Cortex of kidney (tissue), 1 donor: Measurements from ENCODE around the gene EPB41L2.
"Not testable (repeated sequence)": the region's sequence is repeated elsewhere in the genome, so short reads cannot be mapped to it uniquely, and the experiment has no call there.

Experiments used
- DNase-seq: peaks from one replicate; lab custom pipeline; 2025; lab: John Stamatoyannopoulos, UW

Gene EPB41L2

GRCh38 chr6:131003488-131004386, 59.3 kb downstream of the EPB41L2 start:
- no peak for DNase-seq

GRCh38 chr6:131002661-131002980, 60.4 kb downstream of the EPB41L2 start:
- DNase-seq = no peak

GRCh38 chr6:131001945-131002660, 60.9 kb downstream of the EPB41L2 start:
- DNase-seq = no peak

DNA sequence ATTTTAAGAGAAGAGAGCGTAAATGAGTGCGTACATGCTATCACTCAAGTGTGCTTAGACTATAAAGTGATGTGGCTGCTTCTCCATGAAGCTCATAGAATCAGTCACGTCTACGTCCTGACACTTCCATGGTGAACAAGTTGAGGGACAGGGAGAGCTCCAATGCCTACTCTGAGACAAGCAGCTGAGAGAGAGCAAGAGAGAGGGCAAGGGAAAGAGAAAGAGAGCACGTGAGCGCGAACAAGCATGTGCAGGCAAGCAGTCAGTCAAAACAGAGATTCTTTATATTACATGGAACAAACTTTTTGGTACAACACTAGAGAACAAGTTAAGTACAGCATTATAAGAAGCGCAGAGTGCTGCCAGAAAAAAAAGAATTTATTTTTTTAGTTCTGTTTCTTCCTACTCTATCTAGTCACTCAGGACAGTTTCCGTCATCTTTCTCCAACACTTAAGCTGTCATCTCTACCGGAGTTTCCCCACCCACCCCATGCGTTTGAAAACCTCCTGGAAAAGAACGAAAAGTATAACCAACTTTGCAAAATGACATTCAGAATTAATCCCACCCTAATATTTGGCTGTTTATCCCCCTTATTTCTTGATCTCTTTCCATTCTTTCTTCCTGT, 61.8 kb downstream of the EPB41L2 start:
- no peak for DNase-seq

- DNase-seq = no peak
These were observed 62.5 kb downstream of the EPB41L2 start for GRCh38 chr6:131000544-131000943.

DNA sequence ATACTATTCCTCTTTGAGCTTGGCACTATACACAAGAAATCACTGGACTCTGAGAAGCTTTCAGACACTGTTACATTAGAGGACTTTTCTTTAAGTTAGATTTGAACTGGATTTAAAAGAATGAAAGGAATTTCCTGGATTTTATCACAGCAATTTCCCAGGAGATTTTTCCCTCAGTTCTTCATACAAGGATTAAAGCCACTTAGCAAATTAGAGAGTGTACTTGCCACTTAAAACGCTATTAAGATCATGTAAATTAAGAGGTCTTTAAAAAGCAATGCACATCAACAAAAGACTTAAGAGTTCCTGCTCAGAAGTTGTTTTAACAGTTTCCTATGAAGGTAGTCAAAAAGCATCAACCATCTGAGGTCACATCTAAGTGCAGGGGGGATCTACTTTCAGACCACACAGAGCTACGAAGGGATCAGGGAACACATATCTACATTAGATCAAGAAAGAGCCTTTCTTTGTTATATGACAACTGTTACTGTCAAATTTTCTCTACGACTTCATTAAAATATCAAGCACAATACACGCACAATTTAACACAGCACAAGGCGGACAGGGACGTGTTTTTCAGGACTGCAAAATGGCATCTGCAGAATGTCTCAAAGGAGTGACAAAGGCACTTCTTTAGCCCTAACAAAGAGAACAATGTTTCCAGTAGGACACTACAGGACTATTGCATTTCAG, 65.8 kb downstream of the EPB41L2 start:
- no peak for DNase-seq

DNA sequence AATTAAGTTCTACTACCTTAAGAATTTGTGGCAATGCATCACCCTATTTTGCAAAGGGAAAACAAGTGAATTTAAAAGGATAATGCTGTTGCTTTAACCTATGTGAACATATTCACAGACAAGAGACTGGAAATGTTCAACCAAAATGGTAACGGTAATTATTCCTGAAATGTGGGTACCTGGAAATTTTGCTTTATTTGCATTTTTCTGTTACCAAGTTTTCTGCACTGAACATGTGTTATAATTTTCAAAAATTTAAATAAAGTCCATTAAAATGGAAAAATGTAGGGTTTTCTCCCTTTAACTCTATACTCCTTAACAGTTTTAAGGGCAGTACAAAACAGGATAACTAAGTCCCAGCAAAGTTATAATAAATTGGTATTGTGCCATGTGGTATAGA, 66.4 kb downstream of the EPB41L2 start:
- no peak for DNase-seq

DNA sequence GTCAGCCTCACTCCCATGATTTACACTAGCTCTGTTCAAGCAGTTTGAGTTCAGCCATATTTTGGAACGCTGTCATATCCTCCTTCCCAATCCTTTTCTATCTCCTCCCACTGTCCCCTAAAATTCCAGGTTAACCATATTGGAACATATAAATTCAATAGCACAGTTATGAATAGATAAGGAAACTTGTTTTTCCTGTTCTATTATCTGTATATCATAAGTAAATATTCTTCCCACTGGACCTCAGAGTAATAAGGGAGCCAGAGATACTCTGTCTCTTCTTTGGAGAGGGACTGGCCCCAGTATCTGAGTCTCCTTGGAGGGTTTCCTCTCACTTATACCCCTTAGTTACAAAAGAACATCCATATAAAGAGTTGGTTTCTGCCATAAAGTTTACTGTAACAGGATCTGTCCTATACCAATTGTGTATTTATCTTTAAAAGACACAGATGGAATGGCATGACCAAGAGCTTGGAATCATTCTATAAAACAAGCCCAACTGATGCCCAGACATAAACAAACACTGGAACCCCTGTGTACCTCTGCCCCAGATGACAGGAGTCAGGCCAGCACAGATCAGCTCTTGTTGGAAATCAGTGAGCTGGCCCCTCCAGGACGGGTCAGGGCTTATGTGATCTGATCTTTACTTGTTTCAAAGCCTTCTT, 67.1 kb downstream of the EPB41L2 start:
- no peak for DNase-seq

- DNase-seq = no peak
These were observed 68.5 kb downstream of the EPB41L2 start for GRCh38 chr6:130994319-130995097.

GRCh38 chr6:130993292-130993765, 69.7 kb downstream of the EPB41L2 start:
- no peak for DNase-seq

DNA sequence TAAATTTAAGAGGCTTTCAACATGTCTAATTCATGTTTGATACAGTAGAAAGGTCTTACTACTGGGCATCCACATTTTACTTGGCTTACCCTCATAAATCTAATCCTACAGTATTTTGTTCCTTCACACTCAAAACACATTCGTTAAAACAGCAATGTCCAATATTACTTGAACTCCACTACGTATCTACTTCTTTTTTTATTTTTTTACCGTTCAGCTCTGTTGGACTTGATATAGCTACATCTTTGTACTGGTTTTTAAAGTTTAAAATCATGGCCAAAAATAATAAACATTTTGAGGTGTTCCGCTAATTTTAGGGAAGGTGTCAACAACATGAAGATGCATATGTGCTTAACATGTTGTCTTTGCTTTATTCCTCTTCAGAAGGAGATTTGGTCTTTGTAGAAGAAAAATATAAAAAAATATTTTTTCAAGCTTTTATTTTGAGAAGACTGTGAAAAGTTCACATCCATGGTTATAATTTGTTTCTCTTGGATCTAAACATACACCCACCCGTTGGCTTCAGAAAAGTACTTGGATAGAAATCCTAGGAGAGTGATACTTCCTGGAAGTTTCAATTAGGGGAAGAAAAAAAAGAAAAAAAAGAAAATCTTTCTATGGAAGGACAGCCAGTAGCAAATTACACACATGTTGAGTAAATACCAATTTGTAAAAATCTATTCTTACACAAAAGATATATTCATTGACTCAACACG, 71.5 kb downstream of the EPB41L2 start:
- no peak for DNase-seq

DNA sequence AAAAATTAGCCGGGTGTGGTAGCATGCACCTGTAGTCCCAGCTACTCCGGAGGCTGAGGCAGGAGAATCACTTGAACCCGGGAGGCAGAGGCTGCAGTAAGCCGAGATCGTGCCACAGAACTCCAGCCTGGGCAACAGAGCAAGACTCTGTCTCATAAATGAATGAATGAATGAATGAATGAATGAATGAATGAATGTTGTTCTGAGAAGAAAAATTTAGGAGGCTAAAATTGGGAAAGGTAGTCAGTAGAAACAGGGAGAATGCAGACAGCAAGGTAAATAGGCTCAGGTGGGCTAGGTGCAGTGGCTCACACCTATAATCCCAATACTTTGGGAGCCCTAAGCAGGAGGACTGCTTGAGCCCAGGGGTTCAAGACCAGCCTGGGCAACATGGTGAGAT, 75.5 kb downstream of the EPB41L2 start:
- not testable (repeated sequence) for DNase-seq

DNA sequence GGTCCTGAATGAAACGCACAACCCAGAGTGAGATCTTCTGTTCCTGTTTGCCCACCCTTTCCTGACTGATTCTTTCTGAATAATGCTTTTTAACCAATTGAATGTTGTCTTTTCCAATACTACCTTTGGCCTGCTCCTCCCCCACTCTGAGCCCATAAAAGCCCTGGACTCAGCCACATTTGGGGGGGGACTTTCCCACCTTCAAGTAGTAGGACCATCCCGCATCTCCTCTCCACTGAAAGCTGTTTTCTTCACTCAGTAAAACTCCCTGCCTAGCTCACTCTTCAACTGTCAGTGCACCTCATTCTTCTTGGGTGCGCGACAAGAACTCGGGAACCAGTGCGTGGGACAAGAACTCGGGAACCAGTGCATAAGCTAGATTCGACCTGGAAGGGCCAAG, 77.9 kb downstream of the EPB41L2 start:
- DNase-seq = no peak

DNA sequence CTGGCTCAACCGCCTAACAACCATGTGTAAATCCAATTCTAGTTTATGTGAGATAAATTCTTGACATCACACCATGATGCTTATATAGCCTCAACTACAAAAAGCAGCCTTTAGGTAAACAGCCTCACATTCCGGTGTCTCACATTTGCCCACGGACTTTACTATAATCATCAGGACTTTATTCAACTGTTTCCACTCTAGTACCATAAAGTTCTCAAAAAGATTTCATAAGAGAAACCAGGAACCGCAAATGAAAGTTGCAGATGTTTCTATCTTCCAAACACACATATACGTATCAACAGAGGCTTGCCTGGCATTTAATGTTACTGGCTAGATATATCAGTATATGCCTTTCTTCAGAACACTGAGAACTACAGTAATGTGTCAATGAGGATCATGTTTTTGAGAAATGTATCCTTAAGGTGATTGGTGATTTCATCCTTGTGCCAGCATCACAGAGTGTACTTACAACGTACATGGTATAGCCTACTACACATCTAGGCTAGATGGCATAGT, 80.0 kb downstream of the EPB41L2 start:
- DNase-seq = no peak

DNA sequence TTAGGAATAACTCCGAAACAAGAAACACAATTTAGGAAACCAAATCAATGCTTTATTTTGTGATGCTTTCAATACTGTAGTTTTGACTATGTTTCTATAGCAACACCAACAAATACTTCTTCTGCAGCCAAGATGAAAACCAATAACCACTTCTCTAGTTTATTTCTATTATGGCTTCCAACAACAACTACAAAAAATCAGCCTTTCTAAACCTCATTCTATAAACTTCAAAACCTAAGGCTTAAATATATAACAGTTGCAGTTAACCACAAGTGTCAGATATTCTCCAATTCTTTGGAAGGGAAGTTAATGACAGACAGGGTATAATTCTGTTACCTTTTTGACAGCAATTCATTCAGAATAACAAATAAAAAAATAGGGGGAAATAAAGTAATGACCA, 80.9 kb downstream of the EPB41L2 start:
- DNase-seq = no peak

DNA sequence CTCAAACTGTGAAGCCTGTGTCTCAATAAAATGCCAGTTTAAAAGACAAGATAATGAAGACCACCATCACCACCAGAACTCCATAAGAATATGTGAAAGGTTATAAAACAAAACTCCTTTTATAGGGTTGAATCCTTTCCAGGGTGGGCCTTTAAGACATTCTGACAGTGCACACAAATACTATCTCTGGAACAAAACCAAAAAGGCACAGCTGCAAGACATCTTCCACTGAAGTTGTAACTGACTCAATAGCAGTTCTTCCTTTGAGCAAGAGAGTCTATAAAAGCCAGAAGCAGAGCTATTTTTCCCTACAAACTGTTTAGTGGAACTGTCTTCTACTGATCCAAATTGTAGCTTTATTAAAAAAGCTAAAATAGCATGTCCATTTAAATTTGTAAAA, 81.6 kb downstream of the EPB41L2 start:
- DNase-seq = no peak

- DNase-seq = no peak
These were observed 82.6 kb downstream of the EPB41L2 start for GRCh38 chr6:130980310-130981032.

DNA sequence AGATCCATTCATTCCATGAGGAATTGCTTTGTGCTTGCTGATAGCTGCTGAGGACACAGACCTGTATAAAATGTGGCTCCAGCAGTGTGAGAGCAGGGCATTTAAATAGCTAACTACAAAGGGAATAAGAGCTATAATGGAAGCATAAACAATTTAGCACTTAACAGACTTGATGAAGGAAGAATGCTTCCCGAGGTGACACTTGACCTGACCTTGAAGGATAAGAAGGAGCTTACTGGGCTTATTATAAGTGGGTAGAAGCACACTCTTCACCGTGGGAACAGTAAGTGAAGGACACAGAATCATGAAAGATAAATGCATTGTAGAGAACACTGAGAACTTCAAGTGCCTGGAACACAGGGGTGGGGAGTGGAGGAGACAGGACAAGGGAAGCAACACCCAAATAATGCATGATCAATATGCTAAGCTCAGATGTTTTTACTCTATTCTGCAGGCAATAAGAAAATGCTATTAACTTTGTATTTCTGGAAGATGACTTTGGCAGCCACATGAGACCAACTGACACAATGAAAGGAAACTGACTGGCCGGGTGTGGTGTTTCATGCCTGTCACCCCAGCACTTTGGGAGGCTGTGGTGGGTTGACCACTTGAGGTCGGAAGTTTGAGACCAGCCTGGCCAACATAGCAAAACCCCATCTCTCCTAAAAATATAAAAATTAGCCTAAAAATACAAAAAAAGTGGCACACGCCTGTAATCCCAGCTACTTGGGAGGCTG, 84.2 kb downstream of the EPB41L2 start:
- no peak for DNase-seq

GRCh38 chr6:130978180-130978579, 84.9 kb downstream of the EPB41L2 start:
- DNase-seq = no peak
